HG02840 (cell line): ENCODE data around the gene KCNH8.

Source experiments
- ATAC-seq: cut with Tn5 transposase; IDR thresholded peaks from one replicate; pipeline ENCODE4 v1.9.1; 2021; ENCODE audit warnings: mild to moderate bottlenecking, moderate library complexity, moderate number of reproducible peaks; ENCODE audit not compliant: unreplicated experiment, low FRiP score

Gene KCNH8

GRCh38 chr3:19573644-19574043 is 425.3 kb downstream of the KCNH8 start:
- ATAC-seq: no peak

GRCh38 chr3:19574268-19574667 is 426.0 kb downstream of the KCNH8 start:
- no peak for ATAC-seq

- ATAC-seq: no peak
Measured at GRCh38 chr3:19576343-19576742, 428.0 kb downstream of the KCNH8 start.
